Spleen (tissue), 11 donors: Measurements from ENCODE around the gene ANTXR2. TPM values are rescaled to one million over a fixed set of nuclear protein-coding genes. Genes with fewer than 3 reads are reported as not detected.

Experiments used
- DNase-seq: peaks from one replicate; pipeline ENCODE4 v3.0.0-alpha.2; 2020
- H3K27ac ChIP-seq, 8 donors: fragments of 200-600 bp; sonication (generic) in 7 of 8; 1 replicate in 4 of 8; 2 replicates in 4 of 8; pipeline versions ENCODE4 v1.5.0 to v1.8.0; 2016 to 2021; ENCODE audit warnings: inconsistent platforms in 4 of 8, mild to moderate bottlenecking in 4 of 8, moderate library complexity in 1 of 8
- H3K27me3 ChIP-seq, 7 donors: fragments of 200-600 bp; sonication (generic) in 6 of 7; replicated peaks in 1 of 7; 1 replicate in 4 of 7; 2 replicates in 3 of 7; pipeline versions ENCODE4 v1.5.0 to v1.8.0; 2016 to 2021; ENCODE audit warnings: inconsistent platforms in 3 of 7, mild to moderate bottlenecking in 1 of 7
- H3K36me3 ChIP-seq, 6 donors: fragments of 200-600 bp; sonication (generic) in 5 of 6; 1 replicate in 4 of 6; 2 replicates in 2 of 6; pipeline versions ENCODE4 v1.5.0 to v1.8.0; 2016 to 2021; ENCODE audit warnings: inconsistent platforms in 2 of 6
- H3K4me1 ChIP-seq, 6 donors: fragments of 200-600 bp; sonication (generic) in 5 of 6; 1 replicate in 3 of 6; 2 replicates in 3 of 6; pipeline versions ENCODE4 v1.5.0 to v1.8.0; 2016 to 2021; ENCODE audit warnings: inconsistent platforms in 3 of 6
- H3K4me3 ChIP-seq, 8 donors: fragments of 200-600 bp; sonication (generic) in 7 of 8; 1 replicate in 4 of 8; 2 replicates in 4 of 8; pipeline versions ENCODE4 v1.5.0 to v1.8.0; 2016 to 2021; ENCODE audit warnings: inconsistent platforms in 4 of 8, mild to moderate bottlenecking in 4 of 8, moderate library complexity in 2 of 8
- H3K9me3 ChIP-seq, 8 donors: fragments of 200-600 bp; sonication (generic) in 7 of 8; 1 replicate in 4 of 8; 2 replicates in 4 of 8; pipeline versions ENCODE4 v1.5.0 to v1.8.0; 2016 to 2021; ENCODE audit warnings: inconsistent platforms in 4 of 8
- POLR2A ChIP-seq, 3 donors: fragments of 450-650 bp; IDR thresholded peaks; one replicate each; pipeline ENCODE4 v1.5.1; 2017; ENCODE audit warnings: antibody characterized with exemption in 3 of 3, mild to moderate bottlenecking in 1 of 3
- POLR2AphosphoS5 ChIP-seq, 3 donors: sonication (generic); formaldehyde crosslinking; IDR thresholded peaks; one replicate each; pipeline ENCODE4 v1.5.1; 2017; ENCODE audit warnings: antibody characterized with exemption in 3 of 3
- WGBS, 5 donors: extraction: QIAGEN DNeasy Blood & Tissue Kit in 3 of 5; methylation state at CpG; one replicate each; pipeline versions ENCODE4 v1.1.5 to v1.1.7; 2013 to 2018; 5-methylcytosine and 5-hydroxymethylcytosine counted together
- intact Hi-C: fragments of 100-400 bp; cut with DNase I; formaldehyde crosslinking; loops from one replicate; pipeline ENCODE4 v1.15.0; 2023; ENCODE audit warnings: low total_unique reads
- polyA plus RNA-seq, 3 donors: library from polyadenylated mRNA; stranded (reverse); fragments of 200-250 nt; gene quantifications; one replicate each; pipeline ENCODE4 v1.2.1, GENCODE V29; 2013
- total RNA-seq, 7 donors: library from RNA; depleted of rRNA in 3 of 7; stranded (reverse); fragments of >200 nt in 3 of 7; fragmentation: NEBNext Ultra II Directional in 4 of 7; extraction: Animal tissue kit (Norgen Biotek cat#: 25700) in 4 of 7; gene quantifications; one replicate each; pipeline versions ENCODE4 v1.1.0 to v1.2.1, GENCODE V29; 2016 to 2021
- TF ChIP-seq, protein P1 (sequence below), 11 experiments: fragments of 200-600 bp in 7 of 11; fragments of 450-650 bp in 4 of 11; sonication (generic) in 4 of 11; IDR thresholded peaks in 8 of 11; conservative IDR thresholded peaks in 3 of 11; 1 replicate in 7 of 11; 2 replicates in 4 of 11; pipeline versions ENCODE4 v1.4.0 to v1.8.0; 2016 to 2021; ENCODE audit warnings: antibody characterized with exemption in 11 of 11, inconsistent platforms in 4 of 11, mild to moderate bottlenecking in 1 of 11
- donor health status: healthy with polysubstance abuse.
- donor health status: DM: no; HTN: no; CAD: no; lungs with moderate emphysema.
- donor health status: DM: no; HTN: no; CAD: no.
- donor health status: Bipolar disorder and iron deficiency.
- donor health status: healthy.
- donor health status: DM: no; HTN: no; CAD: no.
- donor health status: DM: yes; HTN: yes; CAD: no.

The ANTXR2 gene
- total and polyA plus RNA-seq, 10 donors = 3.7 to 56.3 (median 37.3) TPM

DNA sequence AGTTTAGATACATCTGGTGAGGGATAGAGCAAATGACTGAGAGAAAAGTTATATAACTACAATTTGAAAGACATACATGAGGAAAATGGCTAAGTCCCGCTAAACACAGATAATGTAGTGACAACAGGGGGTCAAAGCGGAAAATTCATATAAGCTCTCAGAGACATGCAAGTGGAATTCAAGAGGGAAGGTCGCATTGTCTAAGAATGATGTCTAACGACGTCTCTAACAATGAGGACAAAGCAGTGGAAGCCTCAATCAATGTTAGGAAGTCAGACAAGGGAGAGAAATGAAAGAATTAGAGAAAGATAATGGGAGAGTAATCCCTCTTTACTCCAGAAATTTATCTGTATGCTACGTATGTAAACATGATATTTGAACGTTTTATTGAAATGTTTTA is 113.4 kb downstream of the ANTXR2 start:
- H3K36me3 ChIP-seq = peaks cover 0 to 20% (median 8%) of the 10 kb centered on the region in 6 donors
- H3K27ac ChIP-seq = no peak overlapping the region
- peaks cover 0 to 4% (median 2%) of the 10 kb centered on the region in 8 donors for H3K9me3 ChIP-seq
- H3K4me1 ChIP-seq = no peaks in the 10 kb centered on the region
- no peaks in the 10 kb centered on the region for H3K27me3 ChIP-seq
- 92 to 97% (median 95%) methylated on average over 7 of the region's 7 CpGs for WGBS, 5 donors
- intact Hi-C loops = no loop called here
- no peak overlapping the region for H3K4me3 ChIP-seq
- DNase-seq = no peak
- TF ChIP-seq POLR2AphosphoS5 (IDR thresholded peaks at IDR 0.05) (no peak), POLR2A (IDR thresholded peaks at IDR 0.05) (no peak)
- TF ChIP-seq, protein P1, sequence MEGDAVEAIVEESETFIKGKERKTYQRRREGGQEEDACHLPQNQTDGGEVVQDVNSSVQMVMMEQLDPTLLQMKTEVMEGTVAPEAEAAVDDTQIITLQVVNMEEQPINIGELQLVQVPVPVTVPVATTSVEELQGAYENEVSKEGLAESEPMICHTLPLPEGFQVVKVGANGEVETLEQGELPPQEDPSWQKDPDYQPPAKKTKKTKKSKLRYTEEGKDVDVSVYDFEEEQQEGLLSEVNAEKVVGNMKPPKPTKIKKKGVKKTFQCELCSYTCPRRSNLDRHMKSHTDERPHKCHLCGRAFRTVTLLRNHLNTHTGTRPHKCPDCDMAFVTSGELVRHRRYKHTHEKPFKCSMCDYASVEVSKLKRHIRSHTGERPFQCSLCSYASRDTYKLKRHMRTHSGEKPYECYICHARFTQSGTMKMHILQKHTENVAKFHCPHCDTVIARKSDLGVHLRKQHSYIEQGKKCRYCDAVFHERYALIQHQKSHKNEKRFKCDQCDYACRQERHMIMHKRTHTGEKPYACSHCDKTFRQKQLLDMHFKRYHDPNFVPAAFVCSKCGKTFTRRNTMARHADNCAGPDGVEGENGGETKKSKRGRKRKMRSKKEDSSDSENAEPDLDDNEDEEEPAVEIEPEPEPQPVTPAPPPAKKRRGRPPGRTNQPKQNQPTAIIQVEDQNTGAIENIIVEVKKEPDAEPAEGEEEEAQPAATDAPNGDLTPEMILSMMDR (IDR thresholded peaks at IDR 0.05 in 8 of 11, conservative IDR thresholded peaks at IDR 0.05 in 3 of 11) = no peak

DNA sequence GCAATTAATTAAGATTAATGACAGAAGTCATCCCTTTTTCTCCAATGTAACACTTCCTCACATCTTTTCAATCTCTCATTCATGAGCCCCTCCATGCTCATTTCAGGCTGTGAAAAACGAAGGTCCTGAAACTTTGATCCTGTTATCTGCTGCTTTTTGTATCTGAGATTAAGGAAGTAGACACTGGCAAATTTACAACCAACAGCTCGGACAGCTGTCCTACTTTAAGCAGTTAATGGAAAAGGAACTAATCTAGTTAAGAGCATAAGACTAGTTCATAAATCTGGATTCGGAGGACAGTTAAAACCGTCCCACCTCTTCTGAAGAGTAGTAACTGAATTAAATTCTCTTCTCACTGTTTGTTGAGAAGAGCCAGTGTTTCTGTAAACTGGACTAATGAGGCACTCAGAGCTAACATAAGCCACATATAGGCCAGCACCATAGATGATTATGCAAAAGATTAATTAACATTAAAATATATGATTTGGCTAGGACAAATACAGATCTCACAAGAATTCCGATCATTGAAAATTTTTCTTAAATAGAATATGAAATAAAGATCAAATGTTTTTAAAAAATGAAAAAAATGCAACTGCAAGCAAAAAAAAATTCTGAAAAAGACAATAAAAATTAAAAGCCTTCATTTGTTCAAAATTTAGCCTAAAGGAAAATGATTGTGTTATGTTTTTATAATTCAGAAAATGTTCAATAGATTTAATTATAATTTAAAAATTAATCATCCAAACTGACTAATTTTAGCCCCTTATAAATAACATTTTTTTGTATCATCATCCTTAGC is 114.4 kb downstream of the ANTXR2 start:
- Histone ChIP-seq H3K27ac (no peak overlapping the region), H3K4me3 (no peak overlapping the region), H3K4me1 (no peaks in the 10 kb centered on the region), H3K27me3 (no peaks in the 10 kb centered on the region), H3K9me3 (no peaks in the 10 kb centered on the region), H3K36me3 (peaks cover 0 to 11% (median under 1%) of the 10 kb centered on the region in 6 donors)
- TF ChIP-seq, protein P1 (IDR thresholded peaks at IDR 0.05 in 8 of 11, conservative IDR thresholded peaks at IDR 0.05 in 3 of 11) = no peak
- no peak for TF ChIP-seq POLR2A (IDR thresholded peaks at IDR 0.05)
- no peak for TF ChIP-seq POLR2AphosphoS5 (IDR thresholded peaks at IDR 0.05)
- 52 to 59% (median 56%) methylated on average over 5 of the region's 5 CpGs for WGBS, 5 donors
- no peak for DNase-seq
- intact Hi-C loops = no loop called here

DNA sequence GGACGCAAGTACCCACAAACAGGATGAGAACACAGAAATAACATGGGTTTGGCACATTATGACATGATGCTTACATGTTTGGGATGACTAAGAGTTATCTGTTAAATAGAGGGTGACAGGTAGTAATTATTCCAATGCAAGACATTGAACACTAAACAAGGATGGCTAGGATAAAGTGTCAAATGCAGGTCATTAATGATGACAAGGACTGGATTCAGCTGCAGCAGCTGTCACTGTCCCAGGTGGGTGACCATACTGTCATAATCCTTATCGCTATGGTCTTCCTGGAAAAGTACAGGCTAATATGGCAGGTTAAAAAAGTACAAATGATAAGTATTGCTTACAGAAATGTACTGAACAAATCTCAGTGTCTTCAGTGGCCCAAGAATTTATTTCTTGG is 123.9 kb downstream of the ANTXR2 start:
- Histone ChIP-seq H3K36me3 (peaks cover 0 to 9% (median 0%) of the 10 kb centered on the region in 6 donors), H3K4me1 (peaks cover 0 to 5% (median 0%) of the 10 kb centered on the region in 6 donors), H3K27me3 (no peaks in the 10 kb centered on the region), H3K4me3 (no peak overlapping the region), H3K27ac (no peak overlapping the region), H3K9me3 (no peaks in the 10 kb centered on the region)
- DNase-seq = no peak
- WGBS, 5 donors = 91 to 98% (median 95%) methylated on average over 2 of the region's 2 CpGs
- TF ChIP-seq, protein P1 (IDR thresholded peaks at IDR 0.05 in 8 of 11, conservative IDR thresholded peaks at IDR 0.05 in 3 of 11) = no peak
- TF ChIP-seq POLR2AphosphoS5 (IDR thresholded peaks at IDR 0.05) = no peak
- no peak for TF ChIP-seq POLR2A (IDR thresholded peaks at IDR 0.05)
- intact Hi-C loops = no loop called here

DNA sequence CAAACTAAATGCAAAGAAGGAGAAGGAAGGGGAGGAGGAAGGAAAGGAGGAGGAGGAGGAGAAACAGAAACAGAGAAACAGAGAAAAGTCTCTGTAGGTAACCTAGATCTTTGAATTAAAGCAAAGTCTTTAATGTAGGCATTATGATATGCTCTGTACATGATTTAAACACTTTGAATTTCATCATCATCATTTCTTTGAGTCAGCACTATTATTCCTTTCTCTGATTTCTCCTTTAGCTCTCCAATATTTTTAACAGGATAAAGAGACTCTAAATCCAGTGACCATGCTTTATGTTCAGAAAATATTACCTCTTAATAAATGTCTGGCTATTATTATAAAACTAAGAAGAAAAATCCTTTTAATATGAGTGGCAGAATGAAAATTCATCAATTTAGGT is 124.3 kb downstream of the ANTXR2 start:
- TF ChIP-seq POLR2A (IDR thresholded peaks at IDR 0.05) (no peak), POLR2AphosphoS5 (IDR thresholded peaks at IDR 0.05) (no peak)
- TF ChIP-seq, protein P1 (IDR thresholded peaks at IDR 0.05 in 8 of 11, conservative IDR thresholded peaks at IDR 0.05 in 3 of 11) = no peak
- no peaks in the 10 kb centered on the region for H3K9me3 ChIP-seq
- H3K36me3 ChIP-seq = peaks cover 0 to 9% (median 0%) of the 10 kb centered on the region in 6 donors
- intact Hi-C loops = no loop called here
- no peak overlapping the region for H3K27ac ChIP-seq
- no peak for DNase-seq
- no peaks in the 10 kb centered on the region for H3K27me3 ChIP-seq
- H3K4me1 ChIP-seq = peaks cover 0 to 5% (median 0%) of the 10 kb centered on the region in 6 donors
- no peak overlapping the region for H3K4me3 ChIP-seq
